Stimulated activated naive CD4-positive, alpha-beta T cell treated with Interleukin-2 at 50 U/mL for 16 hours (primary cell): ENCODE data around the gene RALY.

Experiments
- DNase-seq: peaks from one replicate; lab custom pipeline; 2025; lab: John Stamatoyannopoulos, UW

Gene RALY

GRCh38 chr20:33986560-33987216, 7.0 kb upstream of the RALY start:
- no peak for DNase-seq

- DNase-seq: no peak
Observed at GRCh38 chr20:33990075-33990474, 3.6 kb upstream of the RALY start.

GRCh38 chr20:33991502-33991901, 2.2 kb upstream of the RALY start:
- DNase-seq: no peak

- no peak for DNase-seq
Observed at GRCh38 chr20:33992145-33992922, 1.4 kb upstream of the RALY start.

GRCh38 chr20:33992923-33993575, 662 bp upstream of the RALY start:
- peak; percentile 99 for DNase-seq

- peak; percentile 71 for DNase-seq
Observed at GRCh38 chr20:33994222-33994913, 657 bp downstream of the RALY start.

- no peak for DNase-seq
Observed at GRCh38 chr20:33995053-33995831, 1.5 kb downstream of the RALY start.

GRCh38 chr20:33999025-33999649, 5.4 kb downstream of the RALY start:
- no peak for DNase-seq

- no peak for DNase-seq
Observed at GRCh38 chr20:34001378-34001777, 7.7 kb downstream of the RALY start.

- DNase-seq: no peak
Observed at GRCh38 chr20:34004227-34004626, 10.5 kb downstream of the RALY start.

- DNase-seq: no peak
Observed at GRCh38 chr20:34004790-34005457, 11.2 kb downstream of the RALY start.

GRCh38 chr20:34006619-34007018, 12.9 kb downstream of the RALY start:
- DNase-seq: no peak

- DNase-seq: no peak
Observed at GRCh38 chr20:34008477-34008876, 14.8 kb downstream of the RALY start.

- DNase-seq: no peak
Observed at GRCh38 chr20:34010405-34010931, 16.8 kb downstream of the RALY start.

- no peak for DNase-seq
Observed at GRCh38 chr20:34011275-34011674, 17.6 kb downstream of the RALY start.

GRCh38 chr20:34012330-34012729, 18.6 kb downstream of the RALY start:
- DNase-seq: no peak

GRCh38 chr20:34012735-34013134, 19.0 kb downstream of the RALY start:
- DNase-seq: no peak

- no peak for DNase-seq
Observed at GRCh38 chr20:34013554-34013953, 19.8 kb downstream of the RALY start.

GRCh38 chr20:34014878-34015277, 21.2 kb downstream of the RALY start:
- no peak for DNase-seq
